Naive thymus-derived CD4-positive, alpha-beta T cell (primary cell): ENCODE data around the gene NCOR1. TPM values are rescaled to one million over a fixed set of nuclear protein-coding genes. Genes with fewer than 3 reads are reported as not detected.

Experiments
- ATAC-seq: fragments of 150-1000 bp; cut with Tn5 transposase; 2 replicates; pipeline ENCODE4 v1.10.0; 2021; ENCODE audit warnings: mild to moderate bottlenecking, moderate library complexity
- CTCF ChIA-PET: fragments of 350-600 bp; sonication (Branson Sonifier 250); formaldehyde crosslinking; loops from one replicate; lab custom pipeline; 2021; ENCODE audit warnings: antibody characterized with exemption; lab: Charles Lee
- POLR2A ChIA-PET: fragments of 350-600 bp; sonication (Branson Sonifier 250); formaldehyde crosslinking; loops from one replicate; lab custom pipeline; 2021; ENCODE audit warnings: antibody characterized with exemption, inconsistent platforms; lab: Charles Lee
- DNase-seq, 9 donors: peaks; one replicate each; pipeline versions ENCODE4 v3.0.0 to v3.0.0-alpha.2; 2020 to 2022; ENCODE audit warnings: mixed read lengths in 1 of 9
- H3K27ac ChIP-seq: one replicate; pipeline ENCODE4 v1.7.0; 2013; ENCODE audit warnings: mild to moderate bottlenecking, low read depth, low read length, moderate library complexity
- H3K27me3 ChIP-seq, 2 donors: one replicate each; pipeline ENCODE4 v1.7.0; 2013; ENCODE audit warnings: low read length in 2 of 2, mild to moderate bottlenecking in 2 of 2, moderate library complexity in 2 of 2; ENCODE audit not compliant: control insufficient read depth in 2 of 2, insufficient read depth in 2 of 2
- H3K36me3 ChIP-seq, 3 experiments: 1 replicate in 2 of 3; 2 replicates in 1 of 3; pipeline ENCODE4 v1.7.0; 2013; ENCODE audit warnings: low read length in 3 of 3, mild to moderate bottlenecking in 3 of 3, moderate library complexity in 1 of 3; ENCODE audit not compliant: insufficient read depth in 3 of 3, control insufficient read depth in 2 of 3
- H3K4me1 ChIP-seq, 2 donors: one replicate each; pipeline ENCODE4 v1.7.0; 2013; ENCODE audit warnings: low read length in 2 of 2, mild to moderate bottlenecking in 2 of 2, moderate library complexity in 1 of 2; ENCODE audit not compliant: control insufficient read depth in 2 of 2, insufficient read depth in 2 of 2
- H3K4me3 ChIP-seq: 2 replicates; pipeline ENCODE4 v1.7.0; 2013; ENCODE audit warnings: mild to moderate bottlenecking, low read length
- H3K9me3 ChIP-seq, 3 experiments: 1 replicate in 2 of 3; 2 replicates in 1 of 3; pipeline ENCODE4 v1.7.0; 2013; ENCODE audit warnings: low read length in 3 of 3; ENCODE audit not compliant: control insufficient read depth in 2 of 3
- H3K27ac Mint-ChIP-seq, 9 donors: one replicate each; pipeline ENCODE4 v1.8.0; 2020 to 2022; ENCODE audit warnings: mixed read lengths in 9 of 9, mild to moderate bottlenecking in 8 of 9, moderate library complexity in 5 of 9, inconsistent platforms in 2 of 9
- H3K27me3 Mint-ChIP-seq, 5 donors: one replicate each; pipeline ENCODE4 v1.8.0; 2021 to 2022; ENCODE audit warnings: mixed read lengths in 5 of 5, mild to moderate bottlenecking in 1 of 5
- H3K36me3 Mint-ChIP-seq, 5 donors: one replicate each; pipeline ENCODE4 v1.8.0; 2020 to 2022; ENCODE audit warnings: mixed read lengths in 5 of 5, mild to moderate bottlenecking in 3 of 5, inconsistent platforms in 1 of 5
- H3K4me1 Mint-ChIP-seq, 7 donors: one replicate each; pipeline ENCODE4 v1.8.0; 2020 to 2022; ENCODE audit warnings: mixed read lengths in 7 of 7, mild to moderate bottlenecking in 3 of 7, inconsistent platforms in 1 of 7
- H3K4me3 Mint-ChIP-seq, 10 donors: one replicate each; pipeline ENCODE4 v1.8.0; 2020 to 2022; ENCODE audit warnings: mild to moderate bottlenecking in 10 of 10, mixed read lengths in 10 of 10, moderate library complexity in 6 of 10, inconsistent platforms in 2 of 10
- H3K9me3 Mint-ChIP-seq, 11 donors: one replicate each; pipeline ENCODE4 v1.8.0; 2020 to 2022; ENCODE audit warnings: mixed read lengths in 11 of 11, mild to moderate bottlenecking in 4 of 11, inconsistent platforms in 1 of 11, moderate library complexity in 1 of 11
- intact Hi-C, 2 donors: fragments of 100-400 bp; cut with micrococcal nuclease; formaldehyde crosslinking; loops; one replicate each; pipeline ENCODE4 v1.15.1; 2023
- polyA plus RNA-seq, 2 donors: library from polyadenylated mRNA; unstranded; fragments of 300-500 nt; fragmentation: Illumina TruSeq; gene quantifications; one replicate each; pipeline ENCODE4 v1.2.3, GENCODE V29; 2021
- total RNA-seq, 6 experiments: library from RNA in 5 of 6; stranded (reverse) in 5 of 6; gene quantifications; 1 replicate in 5 of 6; 2 replicates in 1 of 6; pipeline ENCODE4 v1.2.3 and lab custom pipeline; 2021 to 2026

NCOR1 gene
- total and polyA plus RNA-seq, 7 experiments from 2014 or later = 75.8 to 169 (median 149) TPM

- Histone ChIP-seq H3K4me3 (no peak overlapping the region), H3K4me1 (no peaks in the 10 kb centered on the region), H3K27me3 (no peaks in the 10 kb centered on the region), H3K9me3 (no peaks in the 10 kb centered on the region), H3K36me3 (peaks cover 0 to 46% (median 8%) of the 10 kb centered on the region in 3 experiments), H3K27ac (no peak overlapping the region)
- H3K9me3 Mint-ChIP-seq = no peaks in the 10 kb centered on the region
- H3K27ac Mint-ChIP-seq = peak overlapping the region in 3 of 9 donors; percentile 32 to 51 (median 36)
- intact Hi-C loops = no loop called here
- POLR2A ChIA-PET = no interaction called here
- ATAC-seq (no peak), DNase-seq (no peak)
- H3K27me3 Mint-ChIP-seq = no peaks in the 10 kb centered on the region
- H3K4me3 Mint-ChIP-seq = no peak overlapping the region
- CTCF ChIA-PET = interaction anchor here (0.6 kb wide), 1 partner anchor 8 kb away, joined by 3 read pairs; no protein-coding TSS in a partner anchor
- peaks cover 11 to 39% (median 32%) of the 10 kb centered on the region in 5 donors for H3K36me3 Mint-ChIP-seq
- H3K4me1 Mint-ChIP-seq = peaks cover 0 to 10% (median 0%) of the 10 kb centered on the region in 7 donors
Measured at GRCh38 chr17:16131593-16131992, 83.7 kb downstream of the NCOR1 start.

DNA sequence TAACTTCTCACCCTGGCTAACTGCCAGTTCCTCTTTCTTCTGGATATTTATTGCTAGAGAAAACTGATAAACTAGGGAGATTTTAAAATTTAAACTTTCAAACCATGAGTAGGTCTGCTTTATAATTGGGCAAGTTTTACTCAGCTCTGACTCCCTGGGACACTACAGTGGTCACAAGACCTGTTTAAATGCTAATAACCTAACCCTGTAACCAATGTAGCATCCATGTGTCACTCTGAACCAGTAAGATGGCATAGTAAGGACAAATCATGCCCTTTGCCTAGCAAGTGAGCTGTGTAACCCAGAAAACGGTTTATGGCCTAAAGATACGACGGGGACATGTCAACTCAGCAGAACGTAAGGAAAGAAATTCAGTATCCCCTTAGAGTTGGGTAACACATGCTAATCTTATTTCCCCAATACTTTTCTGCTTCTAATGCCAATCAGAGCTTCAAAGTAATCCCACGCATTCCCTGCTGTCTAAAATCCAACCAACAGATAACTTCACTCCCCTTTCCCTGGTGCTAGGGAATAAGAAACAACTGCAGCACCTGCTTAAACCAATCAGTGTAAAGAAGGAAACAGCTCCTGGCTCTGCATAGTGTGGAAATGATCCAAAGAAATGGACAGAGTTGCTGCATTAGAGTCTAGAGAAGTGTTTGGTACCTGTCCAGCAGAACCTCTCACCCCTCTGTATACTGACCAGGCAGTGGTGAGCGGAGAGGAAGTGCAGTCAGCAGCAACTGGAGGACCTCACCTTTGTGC is 85.7 kb downstream of the NCOR1 start:
- no peak for DNase-seq
- Histone ChIP-seq H3K9me3 (no peaks in the 10 kb centered on the region), H3K4me1 (no peaks in the 10 kb centered on the region), H3K36me3 (peaks cover 0 to 32% (median 4%) of the 10 kb centered on the region in 3 experiments), H3K27ac (no peak overlapping the region), H3K27me3 (no peaks in the 10 kb centered on the region), H3K4me3 (no peak overlapping the region)
- Mint-ChIP-seq H3K27ac (peak overlapping the region in 5 of 9 donors; percentile 41 to 50 (median 44)), H3K4me3 (no peak overlapping the region), H3K27me3 (no peaks in the 10 kb centered on the region), H3K4me1 (peaks cover 0 to 10% (median 0%) of the 10 kb centered on the region in 7 donors), H3K9me3 (no peaks in the 10 kb centered on the region), H3K36me3 (peaks cover 11 to 39% (median 27%) of the 10 kb centered on the region in 5 donors)
- ATAC-seq = no peak
- ChIA-PET POLR2A (no interaction called here), CTCF (no interaction called here)
- intact Hi-C loops = no loop called here

- peaks cover 0 to 7% (median 5%) of the 10 kb centered on the region in 7 donors for H3K4me1 Mint-ChIP-seq
- CTCF ChIA-PET = interaction anchor here (0.6 to 0.7 kb wide), 2 partner anchors 9 to 320 kb away, joined by 3 read pairs; no protein-coding TSS in a partner anchor
- no peaks in the 10 kb centered on the region for H3K9me3 ChIP-seq
- no peaks in the 10 kb centered on the region for H3K27me3 Mint-ChIP-seq
- no peaks in the 10 kb centered on the region for H3K9me3 Mint-ChIP-seq
- no peak overlapping the region for H3K4me3 ChIP-seq
- H3K4me1 ChIP-seq = no peaks in the 10 kb centered on the region
- peak overlapping the region in 4 of 9 donors; percentile 4 to 67 (median 40) for H3K27ac Mint-ChIP-seq
- no peaks in the 10 kb centered on the region for H3K27me3 ChIP-seq
- ATAC-seq = no peak
- DNase-seq = no peak
- no peak overlapping the region for H3K4me3 Mint-ChIP-seq
- H3K36me3 ChIP-seq = peaks cover 8 to 64% (median 11%) of the 10 kb centered on the region in 3 experiments
- POLR2A ChIA-PET = no interaction called here
- peaks cover 26 to 56% (median 52%) of the 10 kb centered on the region in 5 donors for H3K36me3 Mint-ChIP-seq
- intact Hi-C loops = no loop called here
- H3K27ac ChIP-seq = no peak overlapping the region
Measured at GRCh38 chr17:16123531-16123930, 91.8 kb downstream of the NCOR1 start.

- peaks cover 0 to 6% (median 4%) of the 10 kb centered on the region in 7 donors for H3K4me1 Mint-ChIP-seq
- H3K27me3 Mint-ChIP-seq = no peaks in the 10 kb centered on the region
- DNase-seq = no peak
- ChIA-PET CTCF (no interaction called here), POLR2A (interaction anchor here (0.6 kb wide), 1 partner anchor 8 kb away, joined by 3 read pairs; no protein-coding TSS in a partner anchor)
- no peak overlapping the region for H3K27ac ChIP-seq
- no peak overlapping the region for H3K4me3 ChIP-seq
- no peaks in the 10 kb centered on the region for H3K4me1 ChIP-seq
- peaks cover 22 to 56% (median 53%) of the 10 kb centered on the region in 5 donors for H3K36me3 Mint-ChIP-seq
- H3K27me3 ChIP-seq = no peaks in the 10 kb centered on the region
- H3K9me3 Mint-ChIP-seq = no peaks in the 10 kb centered on the region
- peak overlapping the region in 4 of 9 donors; percentile 4 to 67 (median 52) for H3K27ac Mint-ChIP-seq
- no peaks in the 10 kb centered on the region for H3K9me3 ChIP-seq
- H3K4me3 Mint-ChIP-seq = no peak overlapping the region
- no peak for ATAC-seq
- intact Hi-C loops = no loop called here
- peaks cover 9 to 64% (median 11%) of the 10 kb centered on the region in 3 experiments for H3K36me3 ChIP-seq
Measured at GRCh38 chr17:16122697-16123434, 92.5 kb downstream of the NCOR1 start.

GRCh38 chr17:16121915-16122314 is 93.4 kb downstream of the NCOR1 start:
- H3K36me3 Mint-ChIP-seq = peaks cover 26 to 64% (median 60%) of the 10 kb centered on the region in 5 donors
- Histone ChIP-seq H3K9me3 (no peaks in the 10 kb centered on the region), H3K4me3 (no peak overlapping the region), H3K36me3 (peaks cover 14 to 71% (median 17%) of the 10 kb centered on the region in 3 experiments), H3K27ac (no peak overlapping the region), H3K27me3 (no peaks in the 10 kb centered on the region), H3K4me1 (no peaks in the 10 kb centered on the region)
- H3K4me1 Mint-ChIP-seq = peaks cover 0 to 6% (median 4%) of the 10 kb centered on the region in 7 donors
- ATAC-seq = no peak
- H3K27me3 Mint-ChIP-seq = no peaks in the 10 kb centered on the region
- POLR2A ChIA-PET = no interaction called here
- intact Hi-C loops = no loop called here
- no peak overlapping the region for H3K4me3 Mint-ChIP-seq
- H3K27ac Mint-ChIP-seq = no peak overlapping the region
- peaks cover 0 to 3% (median 0%) of the 10 kb centered on the region in 11 donors for H3K9me3 Mint-ChIP-seq
- CTCF ChIA-PET = no interaction called here
- no peak for DNase-seq

DNA sequence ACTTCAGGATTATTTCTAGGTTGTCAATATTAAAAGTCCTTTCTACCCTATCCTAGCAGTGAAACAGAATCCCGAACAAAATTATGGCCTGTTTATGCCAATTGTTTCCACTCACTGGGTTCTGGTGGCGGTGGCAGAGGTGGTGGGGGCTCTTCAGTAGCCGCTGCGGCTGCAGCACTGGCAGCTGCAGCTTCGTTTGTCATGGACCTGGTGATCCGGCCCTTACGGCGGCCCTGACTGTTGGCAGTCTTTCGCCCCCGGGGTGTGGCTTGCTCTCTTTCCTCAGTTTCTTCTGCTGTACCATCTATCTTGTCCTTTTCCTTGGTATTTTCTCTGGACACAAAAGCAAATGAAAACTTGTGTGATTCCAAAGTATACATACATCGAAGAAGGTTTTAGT is 94.4 kb downstream of the NCOR1 start:
- Mint-ChIP-seq H3K27ac (no peak overlapping the region), H3K36me3 (peaks cover 35 to 71% (median 67%) of the 10 kb centered on the region in 5 donors), H3K27me3 (no peaks in the 10 kb centered on the region), H3K4me1 (peaks cover 0 to 6% (median 4%) of the 10 kb centered on the region in 7 donors), H3K4me3 (no peak overlapping the region), H3K9me3 (peaks cover 0 to 13% (median 0%) of the 10 kb centered on the region in 11 donors)
- H3K27ac ChIP-seq = no peak overlapping the region
- ATAC-seq = no peak
- no peak for DNase-seq
- H3K9me3 ChIP-seq = no peaks in the 10 kb centered on the region
- intact Hi-C loops = no loop called here
- H3K4me3 ChIP-seq = no peak overlapping the region
- ChIA-PET CTCF (no interaction called here), POLR2A (no interaction called here)
- peaks cover 23 to 79% (median 26%) of the 10 kb centered on the region in 3 experiments for H3K36me3 ChIP-seq
- H3K27me3 ChIP-seq = no peaks in the 10 kb centered on the region
- H3K4me1 ChIP-seq = no peaks in the 10 kb centered on the region
